Measurements from ENCODE around the gene TOM1. TPM values are rescaled to one million over a fixed set of nuclear protein-coding genes. Genes with fewer than 3 reads are reported as not detected.

TOM1 gene
- total RNA-seq, 1 donor from 2014 or later, result 53.0 TPM

DNA sequence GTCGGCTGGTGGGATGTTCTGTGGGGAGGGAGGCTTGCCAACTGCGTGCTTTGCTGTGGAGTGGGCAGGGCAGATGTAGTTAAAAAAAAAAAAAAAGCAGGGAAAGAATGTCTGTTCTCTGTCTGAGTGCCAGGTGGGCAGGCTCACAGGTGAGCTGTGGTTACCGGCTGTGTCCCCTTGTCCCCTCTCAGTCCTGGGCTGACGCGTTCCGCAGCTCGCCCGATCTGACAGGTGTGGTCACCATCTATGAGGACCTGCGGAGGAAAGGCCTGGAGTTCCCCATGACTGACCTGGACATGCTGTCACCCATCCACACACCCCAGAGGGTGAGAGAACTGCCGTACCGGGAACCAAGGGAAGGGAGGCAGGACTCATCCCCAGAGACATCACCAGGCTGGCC is 23.6 kb downstream of the TOM1 start:
- DNase-seq (ENCODE audit: low spot score), result no peak

GRCh38 chr22:35324067-35324466 is 24.4 kb downstream of the TOM1 start:
- no peak for DNase-seq (ENCODE audit: low spot score)

- DNase-seq (ENCODE audit: low spot score), result no peak
Measured at GRCh38 chr22:35324762-35325161, 25.1 kb downstream of the TOM1 start.

- DNase-seq (ENCODE audit: low spot score), result no peak
Measured at GRCh38 chr22:35325209-35325608, 25.5 kb downstream of the TOM1 start.

DNA sequence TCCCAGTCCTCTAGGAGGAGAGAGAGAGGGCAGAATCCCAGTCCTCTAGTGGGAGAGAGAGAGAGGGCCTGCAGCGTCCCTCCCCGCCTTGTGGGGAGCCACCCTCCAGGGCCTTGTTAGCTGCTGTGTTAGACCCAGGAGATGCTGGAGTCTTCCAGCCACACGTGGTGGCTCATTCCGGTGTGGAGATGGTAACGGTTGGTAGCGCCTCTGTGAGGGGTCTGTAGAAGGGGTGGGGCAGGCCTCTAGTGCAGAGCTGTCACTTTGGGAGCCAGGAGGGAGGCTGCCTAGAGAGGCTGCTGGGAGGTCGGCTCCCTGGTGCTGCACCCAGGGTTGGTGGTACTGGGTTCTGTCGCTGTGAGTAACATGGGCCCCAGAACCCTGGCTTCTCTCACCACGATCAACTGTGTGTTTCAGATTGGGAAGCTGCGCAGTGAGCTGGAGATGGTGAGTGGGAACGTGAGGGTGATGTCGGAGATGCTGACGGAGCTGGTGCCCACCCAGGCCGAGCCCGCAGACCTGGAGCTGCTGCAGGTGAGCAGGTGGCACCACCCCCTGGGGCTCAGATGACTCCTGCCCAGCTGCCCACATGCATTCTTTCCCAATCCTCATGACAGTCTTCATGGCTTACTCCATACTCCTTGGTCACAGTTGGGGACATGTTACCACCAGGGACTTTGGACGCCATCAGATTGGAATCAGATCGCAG is 27.3 kb downstream of the TOM1 start:
- DNase-seq (ENCODE audit: low spot score), result no peak

GRCh38 chr22:35327690-35328471 is 28.2 kb downstream of the TOM1 start:
- no peak for DNase-seq (ENCODE audit: low spot score)

GRCh38 chr22:35328472-35328885 is 28.8 kb downstream of the TOM1 start:
- no peak for DNase-seq (ENCODE audit: low spot score)

DNA sequence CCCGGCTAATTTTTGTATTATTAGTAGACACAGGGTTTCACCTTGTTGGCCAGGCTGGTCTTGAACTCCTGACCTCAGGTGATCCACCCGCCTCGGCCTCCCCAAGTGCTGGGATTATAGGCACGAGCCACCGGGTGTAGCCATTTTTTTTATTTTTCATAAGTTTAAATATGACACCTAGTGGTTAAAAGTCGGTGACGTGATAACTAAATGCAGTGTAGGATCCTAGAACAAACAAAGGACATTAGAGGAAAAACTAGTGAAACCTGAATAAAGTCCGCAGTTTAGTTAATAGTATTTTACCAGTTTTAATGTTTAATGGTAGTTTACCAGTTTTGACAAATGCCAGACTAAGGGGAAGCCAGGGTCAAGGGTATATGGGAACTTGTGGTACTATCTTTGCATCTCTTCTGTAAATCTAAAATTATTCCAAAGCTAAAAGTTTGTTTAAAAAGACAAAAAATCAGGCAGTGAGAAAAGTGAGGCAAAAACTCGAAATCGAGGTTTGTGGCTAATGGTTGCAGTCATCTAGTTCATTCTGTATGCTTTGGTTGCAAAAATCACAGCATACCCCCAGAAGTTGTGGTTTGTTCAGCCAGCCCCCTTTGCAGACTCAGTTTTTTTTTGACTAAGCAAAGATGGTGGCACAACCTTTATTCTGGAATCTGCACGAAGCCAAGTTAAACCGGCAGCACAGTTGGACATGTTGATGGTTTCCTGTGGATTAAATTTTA is 29.6 kb downstream of the TOM1 start:
- no peak for DNase-seq (ENCODE audit: low spot score)

- peak; percentile 59 for DNase-seq (ENCODE audit: low spot score)
Measured at GRCh38 chr22:35330258-35330861, 30.7 kb downstream of the TOM1 start.

DNA sequence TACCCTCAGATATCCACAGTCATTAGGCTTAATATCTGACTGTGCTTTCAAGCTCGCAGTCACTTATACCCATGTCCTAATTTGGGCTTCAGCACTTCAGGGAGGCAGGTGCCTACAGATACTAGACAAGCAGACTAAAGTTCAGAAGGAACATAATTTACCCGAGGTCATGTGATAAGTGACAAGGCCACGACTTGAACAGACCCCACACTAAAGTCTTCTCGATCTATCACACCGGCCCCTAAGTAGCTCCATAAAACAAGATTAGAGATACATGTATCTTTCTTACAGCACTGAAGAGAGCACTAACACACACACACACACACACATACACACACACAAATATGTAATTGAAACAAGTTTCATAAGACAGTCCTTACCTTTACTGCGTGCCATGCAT is 32.6 kb downstream of the TOM1 start:
- no peak for DNase-seq (ENCODE audit: low spot score)

DNA sequence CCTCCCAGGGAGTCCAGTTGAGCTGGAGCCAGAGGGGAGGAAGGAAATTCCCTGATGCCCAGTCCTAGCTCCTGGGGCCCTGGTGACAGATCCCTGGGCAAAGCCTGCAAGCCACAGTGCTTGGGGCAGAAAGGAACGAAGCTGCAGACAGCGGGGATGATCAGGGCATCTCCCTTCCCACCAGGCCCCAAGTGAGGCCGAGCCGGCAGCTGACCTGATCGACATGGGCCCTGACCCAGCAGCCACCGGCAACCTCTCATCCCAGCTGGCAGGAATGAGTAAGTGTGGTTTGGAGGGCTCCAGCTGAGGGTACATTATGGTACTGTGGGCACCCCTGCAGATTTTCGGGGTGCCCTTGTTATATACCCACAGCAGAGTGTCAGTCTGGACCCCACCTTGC is 33.5 kb downstream of the TOM1 start:
- DNase-seq (ENCODE audit: low spot score), result no peak

DNA sequence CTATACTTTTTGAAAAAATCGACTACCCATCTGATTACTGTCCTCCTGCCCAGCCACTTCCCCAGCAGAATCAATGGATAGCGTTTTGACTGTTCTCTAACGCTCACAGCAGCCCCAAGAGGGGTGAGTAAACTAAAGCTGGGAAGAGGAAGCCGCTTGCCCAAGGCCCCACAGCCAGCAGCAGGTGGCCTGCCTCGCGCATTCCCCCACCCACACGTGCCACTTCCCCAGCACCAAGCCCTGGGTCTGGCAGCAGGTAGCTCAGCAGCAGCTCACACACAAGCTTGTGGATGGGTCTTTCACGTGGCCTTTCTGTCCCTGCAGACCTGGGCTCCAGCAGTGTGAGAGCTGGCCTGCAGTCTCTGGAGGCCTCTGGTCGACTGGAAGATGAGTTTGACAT is 34.3 kb downstream of the TOM1 start:
- DNase-seq (ENCODE audit: low spot score), result no peak

- DNase-seq (ENCODE audit: low spot score), result no peak
Measured at GRCh38 chr22:35335468-35335867, 35.8 kb downstream of the TOM1 start.

DNA sequence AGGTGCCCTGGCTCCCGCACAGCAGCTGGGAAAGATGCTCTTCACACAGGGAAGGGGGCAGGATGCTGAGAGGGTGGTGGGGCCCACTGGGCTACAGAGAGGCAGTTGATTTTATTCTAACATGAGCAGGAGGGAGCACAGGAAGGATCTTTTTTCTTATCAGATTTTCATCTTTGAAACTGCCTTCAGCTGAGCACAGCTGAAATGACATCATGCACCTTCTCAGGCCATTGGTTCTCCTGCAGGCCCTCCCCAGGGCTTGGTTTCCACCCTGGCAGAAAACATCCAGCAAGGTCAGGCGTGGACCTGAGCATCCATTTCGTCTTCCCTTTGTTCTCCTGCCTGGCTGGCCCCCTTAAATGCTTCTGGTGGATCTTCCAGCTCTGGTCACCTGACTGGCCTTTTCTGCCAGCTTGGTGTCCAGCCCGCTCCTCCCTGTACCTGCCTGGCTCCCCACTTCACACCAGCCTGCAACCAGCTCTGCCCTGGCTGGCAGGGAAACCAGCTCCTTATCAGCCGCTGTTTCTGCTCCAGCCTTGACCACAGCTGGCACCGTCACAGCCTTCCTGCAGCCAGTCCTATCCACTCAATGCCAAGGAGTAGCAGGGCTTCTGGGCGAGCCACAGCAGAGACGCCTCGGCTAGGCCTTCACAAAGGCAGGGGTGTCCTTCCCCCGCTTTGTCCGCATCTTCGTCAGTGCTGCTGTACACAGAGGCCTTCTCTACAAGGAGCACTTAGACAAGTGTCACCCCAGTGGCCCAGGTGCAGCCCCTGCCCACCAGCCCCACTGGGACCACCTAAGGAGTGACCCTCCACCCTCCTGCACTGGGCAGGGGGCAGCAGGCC is 36.5 kb downstream of the TOM1 start:
- no peak for DNase-seq (ENCODE audit: low spot score)

DNA sequence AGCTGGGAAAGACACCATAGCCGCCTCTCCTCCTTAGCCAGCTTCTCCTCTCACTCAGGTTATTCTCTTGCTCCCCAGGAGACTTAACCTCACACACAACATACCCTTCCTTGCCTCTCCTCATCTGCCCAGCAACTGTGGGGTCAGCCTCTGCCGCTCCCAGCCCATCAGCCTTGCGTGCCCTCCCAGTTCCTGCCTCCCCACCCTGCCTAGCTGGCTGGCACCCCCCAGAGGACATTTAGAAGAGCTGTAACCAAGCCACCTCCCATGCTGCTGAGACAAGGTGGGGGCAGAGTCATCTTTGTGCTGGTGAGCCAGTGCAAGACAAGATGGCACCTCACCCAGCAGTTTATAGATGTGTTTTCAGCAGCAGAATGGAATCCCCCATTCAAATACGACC is 38.2 kb downstream of the TOM1 start:
- no peak for DNase-seq (ENCODE audit: low spot score)

- DNase-seq (ENCODE audit: low spot score), result no peak
Measured at GRCh38 chr22:35341090-35341874, 41.6 kb downstream of the TOM1 start.

GRCh38 chr22:35342390-35342789 is 42.7 kb downstream of the TOM1 start:
- no peak for DNase-seq (ENCODE audit: low spot score)

GRCh38 chr22:35343664-35344550 is 44.2 kb downstream of the TOM1 start:
- no peak for DNase-seq (ENCODE audit: low spot score)

DNA sequence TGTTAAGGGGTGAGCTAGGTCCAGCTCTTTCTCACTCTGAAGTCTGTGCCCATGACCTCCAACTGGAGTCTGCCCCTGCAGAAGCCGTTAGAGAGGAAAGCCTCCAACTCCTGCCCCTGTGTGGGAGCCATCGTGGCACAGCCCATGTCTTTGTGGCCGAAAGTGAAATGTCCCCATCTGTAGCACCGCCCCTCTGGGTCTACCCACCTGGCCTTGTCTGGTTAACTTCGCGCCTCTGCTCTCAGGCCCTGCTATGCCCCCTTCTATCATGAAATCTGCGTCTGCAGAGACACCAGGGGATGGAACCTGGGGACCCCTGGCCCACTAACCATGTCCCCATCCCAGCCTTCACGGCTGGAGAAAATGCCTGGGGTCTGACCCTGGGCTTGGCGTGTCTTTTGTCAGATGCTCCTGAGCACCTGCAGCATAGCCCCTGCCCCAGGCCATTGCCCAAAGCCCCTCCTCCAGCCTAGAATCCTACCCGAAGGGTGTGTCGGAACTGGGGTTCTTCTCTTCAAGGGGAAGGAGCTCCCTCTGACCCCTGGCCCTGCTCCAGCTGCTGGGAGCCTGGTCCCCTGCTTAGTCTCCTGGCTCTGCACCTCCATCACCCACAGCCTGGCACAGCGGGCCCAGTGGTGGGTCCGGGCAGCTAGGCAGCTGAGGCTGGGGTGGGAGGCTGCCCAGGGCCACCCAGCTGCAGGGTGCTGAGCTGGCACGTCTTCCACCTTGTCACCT is 45.4 kb downstream of the TOM1 start:
- no peak for DNase-seq (ENCODE audit: low spot score)

All from umbilical cord (tissue), 2 donors.